22Rv1 (cell line): Measurements from ENCODE around the gene SORCS2.

Experiments
- CTCF ChIP-seq: fragments of 450-650 bp; IDR thresholded peaks from 2 replicates; pipeline ENCODE4 v1.5.1; 2017; ENCODE audit warnings: mild to moderate bottlenecking
- ZFX ChIP-seq: fragments of 450-650 bp; IDR thresholded peaks from 2 replicates; pipeline ENCODE4 v1.6.1; 2017; ENCODE audit warnings: antibody characterized with exemption, borderline replicate concordance

- no peak for TF ChIP-seq CTCF
- TF ChIP-seq ZFX: no peak
Observed at GRCh38 chr4:7322166-7322991, 130.0 kb downstream of the SORCS2 start.
